Left cardiac atrium (tissue), 4 donors: ENCODE results near the gene KRT80. TPM values are rescaled to one million over a fixed set of nuclear protein-coding genes. Genes with fewer than 3 reads are reported as not detected.
A peak's percentile ranks its signal among the peaks of the same experiment; 100 is the strongest.

Experiments used
- ATAC-seq, 2 donors: fragments of 200-7000 bp; cut with Tn5 transposase; one replicate each; pipeline ENCODE4 v1.9.1; 2020; ENCODE audit warnings: mild to moderate bottlenecking in 2 of 2, moderate library complexity in 2 of 2
- DNase-seq: peaks from one replicate; pipeline ENCODE4 v3.0.0-alpha.2; 2020
- intact Hi-C, 2 donors: fragments of 100-400 bp; cut with DNase I; formaldehyde crosslinking; loops; one replicate each; pipeline versions ENCODE4 v1.14.1 to v1.15.1; 2022 to 2023
- total RNA-seq, 2 donors: library from RNA; stranded (reverse); fragmentation: NEBNext Ultra II Directional; extraction: Animal tissue kit (Norgen Biotek cat#: 25700); gene quantifications; one replicate each; pipeline ENCODE4 v1.2.1, GENCODE V29; 2021
- donor health status: DM: no; HTN: yes; CAD: no.
- donor health status: DM: no; HTN: yes; CAD: no; lungs with severe emphysema.
- donor health status: DM: yes; HTN: yes; CAD: no.
- donor health status: Dilated cardiomyopathy.

Gene KRT80
- total RNA-seq, 2 donors from 2014 or later = 0.44 TPM; not detected in 1

- no peak for DNase-seq
- no peak for ATAC-seq
- intact Hi-C loops = no loop called here
Observed at GRCh38 chr12:52187206-52187605, 4.6 kb downstream of the KRT80 start.

GRCh38 chr12:52186118-52186840, 5.5 kb downstream of the KRT80 start:
- DNase-seq = no peak
- ATAC-seq = peak in 1 of 2 donors; percentile 67
- intact Hi-C loops = no loop called here

- DNase-seq (no peak), ATAC-seq (no peak)
- intact Hi-C loops = no loop called here
Observed at GRCh38 chr12:52185400-52185967, 6.3 kb downstream of the KRT80 start.

- DNase-seq = no peak
- intact Hi-C loops = no loop called here
- ATAC-seq = no peak
Observed at GRCh38 chr12:52184813-52185212, 7.0 kb downstream of the KRT80 start.

GRCh38 chr12:52183971-52184370, 7.8 kb downstream of the KRT80 start:
- ATAC-seq = no peak
- intact Hi-C loops = no loop called here
- no peak for DNase-seq

GRCh38 chr12:52183544-52183910, 8.3 kb downstream of the KRT80 start:
- ATAC-seq = peak in 1 of 2 donors; percentile 17

GRCh38 chr12:52182898-52183543, 8.8 kb downstream of the KRT80 start:
- intact Hi-C loops = no loop called here
- no peak for DNase-seq

More at GRCh38 chr12:52183544-52183910, 8.3 kb downstream of the KRT80 start:
- DNase-seq = no peak
- intact Hi-C loops = no loop called here

GRCh38 chr12:52182384-52182783, 9.4 kb downstream of the KRT80 start:
- no peak for ATAC-seq
- DNase-seq = no peak

More at GRCh38 chr12:52182898-52183543, 8.8 kb downstream of the KRT80 start:
- peak in 1 of 2 donors; percentile 27 for ATAC-seq

GRCh38 chr12:52181746-52182145, 10.1 kb downstream of the KRT80 start:
- intact Hi-C loops = no loop called here
- no peak for DNase-seq
- ATAC-seq = peak in 1 of 2 donors; percentile 65

More at GRCh38 chr12:52182384-52182783, 9.4 kb downstream of the KRT80 start:
- intact Hi-C loops = no loop called here

GRCh38 chr12:52180971-52181628, 10.7 kb downstream of the KRT80 start:
- ATAC-seq (no peak), DNase-seq (no peak)
- intact Hi-C loops = no loop called here

- intact Hi-C loops = no loop called here
- DNase-seq = no peak
- ATAC-seq = peak; percentile 41 to 42
Observed at GRCh38 chr12:52179396-52179973, 12.3 kb downstream of the KRT80 start.

GRCh38 chr12:52178984-52179383, 12.8 kb downstream of the KRT80 start:
- DNase-seq = no peak
- intact Hi-C loops = no loop called here
- peak; percentile 34 to 40 for ATAC-seq

- no peak for ATAC-seq
- intact Hi-C loops = no loop called here
- no peak for DNase-seq
Observed at GRCh38 chr12:52178443-52178842, 13.4 kb downstream of the KRT80 start.

GRCh38 chr12:52175371-52176350, 16.2 kb downstream of the KRT80 start:
- ATAC-seq = no peak
- DNase-seq = no peak
- intact Hi-C loops = no loop called here

- intact Hi-C loops = no loop called here
- DNase-seq (no peak), ATAC-seq (no peak)
Observed at GRCh38 chr12:52173526-52173925, 18.3 kb downstream of the KRT80 start.

GRCh38 chr12:52172956-52173355, 18.9 kb downstream of the KRT80 start:
- intact Hi-C loops = no loop called here
- no peak for ATAC-seq
- no peak for DNase-seq

GRCh38 chr12:52171950-52172512, 19.8 kb downstream of the KRT80 start:
- ATAC-seq (no peak), DNase-seq (no peak)
- intact Hi-C loops = no loop called here

GRCh38 chr12:52170827-52171226, 21.0 kb downstream of the KRT80 start:
- DNase-seq (no peak), ATAC-seq (peak in 1 of 2 donors; percentile 69)
- intact Hi-C loops = no loop called here
